Endothelial cell of umbilical vein (primary cell): Measurements from ENCODE around the gene KCNF1. TPM values are rescaled to one million over a fixed set of nuclear protein-coding genes. Genes with fewer than 3 reads are reported as not detected.

ENCODE experiments used
- BruUV-seq: library from RNA; stranded (reverse); fragments of 400-500 nt; replicated peaks from 2 replicates; lab custom pipeline; 2021; lab: Mats Ljungman, UMichigan
- CTCF ChIA-PET: fragments of 300-600, 350-600 bp; sonication (Branson Sonifier 250); formaldehyde crosslinking; loops from one replicate; lab custom pipeline; 2021; ENCODE audit warnings: antibody characterized with exemption, inconsistent platforms; lab: Charles Lee
- POLR2A ChIA-PET: fragments of 300-600, 350-600 bp; sonication (Branson Sonifier 250); formaldehyde crosslinking; loops from one replicate; lab custom pipeline; 2021; ENCODE audit warnings: antibody characterized with exemption, inconsistent platforms; lab: Charles Lee
- DNase-seq: peaks from one replicate; pipeline ENCODE4 v3.0.0-alpha.2; 2011; ENCODE audit warnings: low read depth, low spot score
- FAIRE-seq: peaks from 2 replicates; lab custom pipeline; 2011; peaks lifted over from hg19 to GRCh38; lab: Jason Lieb, UNC
- H2AFZ ChIP-seq: 2 replicates; pipeline ENCODE4 v1.6.0; 2012; ENCODE audit warnings: low read depth, low read length, control low read depth, inconsistent platforms
- H3K27ac ChIP-seq: 2 replicates; pipeline ENCODE4 v1.5.1; 2011; ENCODE audit warnings: low read depth, mild to moderate bottlenecking, control low read depth, low read length, moderate library complexity; ENCODE audit not compliant: insufficient read depth
- H3K27me3 ChIP-seq, 2 experiments: 2 replicates each; pipeline versions ENCODE4 v1.6.0 to v1.6.1; 2011; ENCODE audit warnings: low read length in 2 of 2, mixed read lengths in 1 of 2; ENCODE audit not compliant: control insufficient read depth in 2 of 2, insufficient read depth in 2 of 2
- H3K36me3 ChIP-seq, 2 experiments: 2 replicates in 1 of 2; 3 replicates in 1 of 2; pipeline ENCODE4 v1.5.1; 2011; ENCODE audit warnings: low read length in 2 of 2, mild to moderate bottlenecking in 1 of 2, moderate library complexity in 1 of 2; ENCODE audit not compliant: control insufficient read depth in 2 of 2, insufficient read depth in 2 of 2; ENCODE audit errors: extremely low read depth in 1 of 2
- H3K4me1 ChIP-seq: 3 replicates; pipeline ENCODE4 v1.5.1; 2011; ENCODE audit warnings: mild to moderate bottlenecking, low read length; ENCODE audit not compliant: control insufficient read depth, insufficient read depth; ENCODE audit errors: extremely low read depth
- H3K4me2 ChIP-seq: 2 replicates; pipeline ENCODE4 v1.6.1; 2011; ENCODE audit warnings: low read length, control low read depth, mixed read lengths; ENCODE audit not compliant: insufficient read depth
- H3K4me3 ChIP-seq, 3 experiments: fragments of 200-600 bp in 1 of 3; sonication (generic), shearing (Covaris generic) in 1 of 3; replicated peaks in 1 of 3; 2 replicates each; pipeline ENCODE4 v1.5.1; 2011 to 2016; ENCODE audit warnings: control low read depth in 3 of 3, low read length in 3 of 3, mild to moderate bottlenecking in 2 of 3, inconsistent platforms in 1 of 3, low read depth in 1 of 3, moderate library complexity in 1 of 3; ENCODE audit not compliant: insufficient read depth in 1 of 3
- H3K79me2 ChIP-seq: 2 replicates; pipeline ENCODE4 v1.6.0; 2012; ENCODE audit warnings: low read length, inconsistent platforms; ENCODE audit not compliant: control insufficient read depth, insufficient read depth
- H3K9ac ChIP-seq: replicated peaks from 2 replicates; pipeline ENCODE3; 2011; ENCODE audit warnings: low read length, control low read depth; ENCODE audit not compliant: insufficient read depth; ENCODE audit errors: extremely low read depth
- H3K9me1 ChIP-seq: replicated peaks from 3 replicates; pipeline ENCODE4 v1.6.0; 2011; ENCODE audit warnings: mild to moderate bottlenecking, low read length; ENCODE audit not compliant: control insufficient read depth, insufficient read depth; ENCODE audit errors: extremely low read depth
- H3K9me3 ChIP-seq: replicated peaks from 2 replicates; pipeline ENCODE4 v1.5.1; 2012; ENCODE audit warnings: low read length, inconsistent platforms; ENCODE audit not compliant: control insufficient read depth, insufficient read depth
- H4K20me1 ChIP-seq: replicated peaks from 2 replicates; pipeline ENCODE3; 2011; ENCODE audit warnings: mild to moderate bottlenecking, low read length; ENCODE audit not compliant: control insufficient read depth, insufficient read depth; ENCODE audit errors: extremely low read depth
- EZH2 ChIP-seq: IDR thresholded peaks from 2 replicates; pipeline ENCODE4 v1.6.1; 2012; ENCODE audit warnings: borderline replicate concordance, low read depth, mild to moderate bottlenecking, moderate library complexity, low read length, inconsistent platforms; ENCODE audit not compliant: severe bottlenecking
- FOS ChIP-seq: IDR thresholded peaks from 2 replicates; pipeline ENCODE4 v1.6.1; 2011; ENCODE audit warnings: mild to moderate bottlenecking, low read length, moderate library complexity, borderline replicate concordance; ENCODE audit not compliant: insufficient read depth
- GATA2 ChIP-seq: IDR thresholded peaks from 2 replicates; pipeline ENCODE4 v1.7.0; 2011; ENCODE audit warnings: low read depth, mild to moderate bottlenecking, moderate library complexity, mixed read lengths, low read length; ENCODE audit not compliant: insufficient read length, insufficient read depth
- JUN ChIP-seq: IDR thresholded peaks from 2 replicates; pipeline ENCODE4 v1.6.1; 2011; ENCODE audit warnings: borderline replicate concordance, low read depth; ENCODE audit not compliant: insufficient read length, insufficient read depth
- MYC ChIP-seq: IDR thresholded peaks from one replicate; pipeline ENCODE4 v1.6.1; 2011; ENCODE audit warnings: mild to moderate bottlenecking, low read depth, low read length
- POLR2A ChIP-seq: IDR thresholded peaks from 2 replicates; pipeline ENCODE4 v1.6.1; 2012; ENCODE audit warnings: low read depth, mild to moderate bottlenecking, control low read depth, low read length
- POLR2AphosphoS5 ChIP-seq: IDR thresholded peaks from 2 replicates; pipeline ENCODE4 v1.6.1; 2012; ENCODE audit warnings: low read depth, mild to moderate bottlenecking, control low read depth, low read length, moderate library complexity; ENCODE audit not compliant: insufficient read depth
- dilution Hi-C: fragments of 300-500 bp; cut with MboI; formaldehyde crosslinking; loops from one replicate; pipeline ENCODE4 v1.15.0; 2019; ENCODE audit warnings: low sequenced_read_pairs; ENCODE audit not compliant: extremely low pct_ligation_motif_present
- intact Hi-C: fragments of 100-400 bp; cut with micrococcal nuclease; formaldehyde crosslinking; loops from one replicate; pipeline ENCODE4 v1.10.0; 2022
- polyA plus RNA-seq, 4 experiments: library from polyadenylated mRNA; depleted of rRNA in 3 of 4; stranded (reverse) in 3 of 4; unstranded in 1 of 4; fragments of >200 nt; gene quantifications; 2 replicates each; pipeline versions ENCODE4 v1.2.1 to v1.2.3, GENCODE V29; 2011 to 2012; ENCODE audit warnings: missing spikeins in 1 of 4
- total RNA-seq: library from RNA; stranded (reverse); gene quantifications from 2 replicates; pipeline ENCODE4 v1.2.3, GENCODE V29; 2021
- TF ChIP-seq, protein P1 (sequence below): IDR thresholded peaks from 2 replicates; pipeline ENCODE4 v1.6.1; 2011; ENCODE audit not compliant: insufficient read depth, insufficient read length
- TF ChIP-seq, protein P2 (sequence below), 2 donors: IDR thresholded peaks; 1 replicate in 1 of 2; 2 replicates in 1 of 2; pipeline ENCODE4 v1.5.1; 2011; ENCODE audit warnings: low read length in 2 of 2, mild to moderate bottlenecking in 2 of 2, moderate library complexity in 2 of 2, control low read depth in 1 of 2, inconsistent platforms in 1 of 2, low read depth in 1 of 2; ENCODE audit not compliant: insufficient read depth in 1 of 2; ENCODE audit errors: extremely low read depth in 1 of 2

Gene KCNF1
- total and polyA plus RNA-seq, 2 donors (not counting 3 experiments of a cell fraction or from before 2014, with no cell fraction given), result 0.23 to 0.42 TPM

GRCh38 chr2:10884574-10884975, 27.2 kb upstream of the KCNF1 start:
- dilution Hi-C loops, result no loop called here
- CTCF ChIA-PET, result interaction anchor here (0.9 kb wide), 1 partner anchor 239 kb away, joined by 3 read pairs; no protein-coding TSS in a partner anchor

More at GRCh38 chr2:10884574-10884975, 27.2 kb upstream of the KCNF1 start:
- no peaks in the 10 kb centered on the region for H4K20me1 ChIP-seq
- no peak overlapping the region for H3K27ac ChIP-seq
- no peaks in the 10 kb centered on the region for H3K9me3 ChIP-seq
- DNase-seq, result no peak
- H3K27me3 ChIP-seq, result no peaks in the 10 kb centered on the region
- no peaks in the 10 kb centered on the region for H3K4me1 ChIP-seq
- H3K9ac ChIP-seq, result no peak overlapping the region
- H3K9me1 ChIP-seq, result no peaks in the 10 kb centered on the region
- no peak overlapping the region for H3K4me2 ChIP-seq
- H3K36me3 ChIP-seq, result no peaks in the 10 kb centered on the region
- H3K79me2 ChIP-seq, result no peaks in the 10 kb centered on the region
- intact Hi-C loops, result no loop called here
- no TSS peak for BruUV-seq
- no peak for FAIRE-seq
- no peak overlapping the region for H3K4me3 ChIP-seq
- POLR2A ChIA-PET, result no interaction called here
- TF ChIP-seq, protein P1, sequence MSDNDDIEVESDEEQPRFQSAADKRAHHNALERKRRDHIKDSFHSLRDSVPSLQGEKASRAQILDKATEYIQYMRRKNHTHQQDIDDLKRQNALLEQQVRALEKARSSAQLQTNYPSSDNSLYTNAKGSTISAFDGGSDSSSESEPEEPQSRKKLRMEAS, result no peak
- TF ChIP-seq JUN, result no peak
- no peak for TF ChIP-seq GATA2
- no peak for TF ChIP-seq FOS
- TF ChIP-seq MYC, result no peak
- TF ChIP-seq POLR2A, result no peak
- no peak for TF ChIP-seq EZH2
- TF ChIP-seq, protein P2, sequence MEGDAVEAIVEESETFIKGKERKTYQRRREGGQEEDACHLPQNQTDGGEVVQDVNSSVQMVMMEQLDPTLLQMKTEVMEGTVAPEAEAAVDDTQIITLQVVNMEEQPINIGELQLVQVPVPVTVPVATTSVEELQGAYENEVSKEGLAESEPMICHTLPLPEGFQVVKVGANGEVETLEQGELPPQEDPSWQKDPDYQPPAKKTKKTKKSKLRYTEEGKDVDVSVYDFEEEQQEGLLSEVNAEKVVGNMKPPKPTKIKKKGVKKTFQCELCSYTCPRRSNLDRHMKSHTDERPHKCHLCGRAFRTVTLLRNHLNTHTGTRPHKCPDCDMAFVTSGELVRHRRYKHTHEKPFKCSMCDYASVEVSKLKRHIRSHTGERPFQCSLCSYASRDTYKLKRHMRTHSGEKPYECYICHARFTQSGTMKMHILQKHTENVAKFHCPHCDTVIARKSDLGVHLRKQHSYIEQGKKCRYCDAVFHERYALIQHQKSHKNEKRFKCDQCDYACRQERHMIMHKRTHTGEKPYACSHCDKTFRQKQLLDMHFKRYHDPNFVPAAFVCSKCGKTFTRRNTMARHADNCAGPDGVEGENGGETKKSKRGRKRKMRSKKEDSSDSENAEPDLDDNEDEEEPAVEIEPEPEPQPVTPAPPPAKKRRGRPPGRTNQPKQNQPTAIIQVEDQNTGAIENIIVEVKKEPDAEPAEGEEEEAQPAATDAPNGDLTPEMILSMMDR (IDR thresholded peaks at IDR 0.05; ENCODE audit: extremely low read depth in 1 of 2, insufficient read depth in 1 of 2, low read depth in 1 of 2, low read length in 2 of 2), result no peak
- no peak for TF ChIP-seq POLR2AphosphoS5
- no peak overlapping the region for H2AFZ ChIP-seq
